ENCODE measurements around the gene LCE3C. TPM values are rescaled to one million over a fixed set of nuclear protein-coding genes. Genes with fewer than 3 reads are reported as not detected.

LCE3C gene, protein sequence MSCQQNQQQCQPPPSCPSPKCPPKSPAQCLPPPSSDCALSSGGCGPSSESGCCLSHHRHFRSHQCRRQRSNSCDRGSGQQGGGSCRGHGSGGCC
- not detected in 2 replicates for total RNA-seq (2021)
- long read RNA-seq, result 0 reads

DNA sequence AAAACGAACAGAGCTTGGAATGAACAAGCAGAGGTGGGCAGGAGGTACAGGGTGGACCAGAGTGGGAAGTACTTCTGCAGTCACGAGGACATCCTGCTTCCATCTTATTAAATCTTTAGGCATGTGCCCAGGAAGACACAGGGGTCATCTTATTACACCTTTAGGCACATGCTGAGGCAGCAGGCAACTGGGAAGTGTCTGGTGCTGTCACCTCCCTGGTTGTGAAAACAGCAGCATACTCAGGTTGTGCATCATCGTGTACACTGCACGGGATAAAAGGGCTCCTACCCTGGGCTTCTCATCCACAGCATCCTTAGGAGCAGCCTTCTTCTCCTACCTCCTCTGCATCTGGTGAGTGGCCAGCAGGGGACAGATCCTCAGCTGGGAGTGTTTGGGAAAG lies at the start of gene LCE3C:
TSS of gene LCE3C (plus strand) at position 301 of the 400 bp plus-strand sequence. CDS start 498 bp downstream, outside the sequence.
- no peak for DNase-seq
- H3K14ac ChIP-seq (ENCODE audit: insufficient read depth, low read length), result no peak within 1 kb of the TSS
- H2BK120ac ChIP-seq (ENCODE audit: low read depth, low read length, poor library complexity, severe bottlenecking), result no peak within 1 kb of the TSS
- no peaks in the 10 kb centered on the region for H3K79me1 ChIP-seq (ENCODE audit: insufficient read depth, low read depth, low read length, poor library complexity, severe bottlenecking)
- Mint-ChIP-seq H3K27me3 (ENCODE audit: low read depth) (no peaks in the 10 kb centered on the region; the same call in none of the 2 replicates), H3K4me3 (no peak within 1 kb of the TSS), H3K27ac (no peak within 1 kb of the TSS), H3K36me3 (ENCODE audit: insufficient read depth in 1 of 3, low read depth in 3 of 3) (peaks cover 0 to 1% (median 0%) of the 10 kb centered on the region in 3 experiments; a peak in 2 of 7 replicates), H3K4me1 (no peaks in the 10 kb centered on the region), H3K9me3 (peaks cover 72 to 87% of the 10 kb centered on the region in 2 experiments)
- TF ChIP-seq, protein P1, sequence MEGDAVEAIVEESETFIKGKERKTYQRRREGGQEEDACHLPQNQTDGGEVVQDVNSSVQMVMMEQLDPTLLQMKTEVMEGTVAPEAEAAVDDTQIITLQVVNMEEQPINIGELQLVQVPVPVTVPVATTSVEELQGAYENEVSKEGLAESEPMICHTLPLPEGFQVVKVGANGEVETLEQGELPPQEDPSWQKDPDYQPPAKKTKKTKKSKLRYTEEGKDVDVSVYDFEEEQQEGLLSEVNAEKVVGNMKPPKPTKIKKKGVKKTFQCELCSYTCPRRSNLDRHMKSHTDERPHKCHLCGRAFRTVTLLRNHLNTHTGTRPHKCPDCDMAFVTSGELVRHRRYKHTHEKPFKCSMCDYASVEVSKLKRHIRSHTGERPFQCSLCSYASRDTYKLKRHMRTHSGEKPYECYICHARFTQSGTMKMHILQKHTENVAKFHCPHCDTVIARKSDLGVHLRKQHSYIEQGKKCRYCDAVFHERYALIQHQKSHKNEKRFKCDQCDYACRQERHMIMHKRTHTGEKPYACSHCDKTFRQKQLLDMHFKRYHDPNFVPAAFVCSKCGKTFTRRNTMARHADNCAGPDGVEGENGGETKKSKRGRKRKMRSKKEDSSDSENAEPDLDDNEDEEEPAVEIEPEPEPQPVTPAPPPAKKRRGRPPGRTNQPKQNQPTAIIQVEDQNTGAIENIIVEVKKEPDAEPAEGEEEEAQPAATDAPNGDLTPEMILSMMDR (conservative IDR thresholded peaks at IDR 0.05), result no peak
- no peaks in the 10 kb centered on the region for H3K23me2 ChIP-seq (ENCODE audit: insufficient read length, low read depth, low read length, poor library complexity, severe bottlenecking)
- H2BK5ac ChIP-seq (ENCODE audit: insufficient read length, low read length), result no peak within 1 kb of the TSS
- no peak within 1 kb of the TSS for H2BK15ac ChIP-seq (ENCODE audit: low read depth, low read length)
- H3K56ac ChIP-seq (ENCODE audit: insufficient read length, low read depth, low read length), result no peak within 1 kb of the TSS
- no peak within 1 kb of the TSS for H2BK12ac ChIP-seq (ENCODE audit: insufficient read length, low read depth, low read length)
- H3K9ac ChIP-seq (ENCODE audit: extremely low read depth, insufficient read length, low read length), result no peak within 1 kb of the TSS
- H4K5ac ChIP-seq (ENCODE audit: insufficient read length, low read depth, low read length), result no peak within 1 kb of the TSS
- H4K91ac ChIP-seq (ENCODE audit: insufficient read length, low read depth, low read length), result no peak within 1 kb of the TSS
- H3T11ph ChIP-seq (ENCODE audit: low read length), result no peak within 1 kb of the TSS
- no peak within 1 kb of the TSS for H3K4me2 ChIP-seq (ENCODE audit: insufficient read depth, insufficient read length, low read length)
- H3K9me3 ChIP-seq (ENCODE audit: control insufficient read depth, low read depth, low read length), result peaks cover 58% of the 10 kb centered on the region
- no CpG with 5 or more reads among the region's 4 CpGs for WGBS (ENCODE audit: extremely low coverage, insufficient read length, low lambda C conversion rate)
- no peak within 1 kb of the TSS for H3K23ac ChIP-seq (ENCODE audit: insufficient read length, low read depth, low read length)
- no peak within 1 kb of the TSS for H2AFZ ChIP-seq (ENCODE audit: low read length)
- no peak within 1 kb of the TSS for H2BK20ac ChIP-seq (ENCODE audit: low read depth, low read length, poor library complexity, severe bottlenecking)
- H4K8ac ChIP-seq (replicated peaks; ENCODE audit: insufficient read length, low read depth, low read length), result no peak within 1 kb of the TSS
- H3K27ac ChIP-seq (ENCODE audit: insufficient read length, low read depth, low read length), result no peak within 1 kb of the TSS
- H3K4me1 ChIP-seq (ENCODE audit: insufficient read depth, low read length), result no peaks in the 10 kb centered on the region
- no peak within 1 kb of the TSS for H3K18ac ChIP-seq (ENCODE audit: insufficient read length, low read depth, low read length)
- H2AK5ac ChIP-seq (ENCODE audit: insufficient read length, low read length), result no peak within 1 kb of the TSS
- H3K27me3 ChIP-seq (ENCODE audit: insufficient read depth, low read length), result no peaks in the 10 kb centered on the region
- H3K4ac ChIP-seq (ENCODE audit: low read depth, low read length), result no peak within 1 kb of the TSS
- H3K79me2 ChIP-seq (ENCODE audit: insufficient read depth, low read length), result no peaks in the 10 kb centered on the region
- no peaks in the 10 kb centered on the region for H4K20me1 ChIP-seq (ENCODE audit: control insufficient read depth, insufficient read depth, insufficient read length)
